ENCODE data around the gene BIRC6.

DNA sequence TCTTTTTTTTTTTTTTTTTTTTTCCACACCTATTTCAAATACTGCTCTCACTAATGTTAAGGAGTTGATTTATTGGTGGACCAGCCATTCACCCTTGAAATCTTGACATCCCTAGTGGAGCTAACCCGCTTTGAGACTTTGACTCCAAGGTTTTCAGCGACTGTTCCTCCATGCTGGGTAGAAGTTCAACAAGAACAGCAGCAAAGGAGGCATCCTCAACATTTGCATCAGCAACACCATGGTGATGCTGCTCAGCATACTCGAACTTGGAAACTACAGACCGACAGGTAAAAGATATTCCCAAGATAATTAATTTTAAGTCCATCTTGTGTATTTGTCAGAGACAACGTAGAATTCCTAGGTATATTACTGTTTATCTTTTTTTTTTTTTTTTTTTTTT, 74.0 kb downstream of the BIRC6 start:
- no peak for TF ChIP-seq POLR2A (IDR thresholded peaks at IDR 0.05)
- TF ChIP-seq, protein P1, sequence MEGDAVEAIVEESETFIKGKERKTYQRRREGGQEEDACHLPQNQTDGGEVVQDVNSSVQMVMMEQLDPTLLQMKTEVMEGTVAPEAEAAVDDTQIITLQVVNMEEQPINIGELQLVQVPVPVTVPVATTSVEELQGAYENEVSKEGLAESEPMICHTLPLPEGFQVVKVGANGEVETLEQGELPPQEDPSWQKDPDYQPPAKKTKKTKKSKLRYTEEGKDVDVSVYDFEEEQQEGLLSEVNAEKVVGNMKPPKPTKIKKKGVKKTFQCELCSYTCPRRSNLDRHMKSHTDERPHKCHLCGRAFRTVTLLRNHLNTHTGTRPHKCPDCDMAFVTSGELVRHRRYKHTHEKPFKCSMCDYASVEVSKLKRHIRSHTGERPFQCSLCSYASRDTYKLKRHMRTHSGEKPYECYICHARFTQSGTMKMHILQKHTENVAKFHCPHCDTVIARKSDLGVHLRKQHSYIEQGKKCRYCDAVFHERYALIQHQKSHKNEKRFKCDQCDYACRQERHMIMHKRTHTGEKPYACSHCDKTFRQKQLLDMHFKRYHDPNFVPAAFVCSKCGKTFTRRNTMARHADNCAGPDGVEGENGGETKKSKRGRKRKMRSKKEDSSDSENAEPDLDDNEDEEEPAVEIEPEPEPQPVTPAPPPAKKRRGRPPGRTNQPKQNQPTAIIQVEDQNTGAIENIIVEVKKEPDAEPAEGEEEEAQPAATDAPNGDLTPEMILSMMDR (IDR thresholded peaks at IDR 0.05), result no peak

All from adrenal gland (tissue), 5 donors.